ENCODE measurements around the gene PRSS57.

Gene PRSS57

GRCh38 chr19:694481-695351 lies 536 bp downstream of the PRSS57 start:
- no peak for DNase-seq (ENCODE audit: low spot score)

GRCh38 chr19:690203-690602 lies 5.0 kb downstream of the PRSS57 start:
- no peak for DNase-seq (ENCODE audit: low spot score)

GRCh38 chr19:688992-689391 lies 6.3 kb downstream of the PRSS57 start:
- DNase-seq (ENCODE audit: low spot score) = no peak

GRCh38 chr19:688214-688613 lies 7.0 kb downstream of the PRSS57 start:
- no peak for DNase-seq (ENCODE audit: low spot score)

- DNase-seq (ENCODE audit: low spot score) = no peak
Measured at GRCh38 chr19:687569-688166, 7.6 kb downstream of the PRSS57 start.

- no peak for DNase-seq (ENCODE audit: low spot score)
Measured at GRCh38 chr19:686589-687297, 8.5 kb downstream of the PRSS57 start.

GRCh38 chr19:685454-685931 lies 9.8 kb downstream of the PRSS57 start:
- no peak for DNase-seq (ENCODE audit: low spot score)

- no peak for DNase-seq (ENCODE audit: low spot score)
Measured at GRCh38 chr19:682678-683320, 12.5 kb downstream of the PRSS57 start.

- DNase-seq (ENCODE audit: low spot score) = no peak
Measured at GRCh38 chr19:681029-682019, 13.9 kb downstream of the PRSS57 start.

- peak; percentile 97 for DNase-seq (ENCODE audit: low spot score)
Measured at GRCh38 chr19:680287-681028, 14.8 kb downstream of the PRSS57 start.

GRCh38 chr19:679418-680286 lies 15.6 kb downstream of the PRSS57 start:
- peak; percentile 57 for DNase-seq (ENCODE audit: low spot score)

- DNase-seq (ENCODE audit: low spot score) = no peak
Measured at GRCh38 chr19:678791-679388, 16.4 kb downstream of the PRSS57 start.

GRCh38 chr19:677601-678436 lies 17.4 kb downstream of the PRSS57 start:
- DNase-seq (ENCODE audit: low spot score) = peak; percentile 67

GRCh38 chr19:677201-677600 lies 18.1 kb downstream of the PRSS57 start:
- no peak for DNase-seq (ENCODE audit: low spot score)

GRCh38 chr19:676339-677105 lies 18.7 kb downstream of the PRSS57 start, which contains the start of gene FSTL3:
Gene FSTL3 (plus strand): TSS chr19:676392. CDS start chr19:676424, 32 bp downstream.
- no peak for DNase-seq (ENCODE audit: low spot score)

GRCh38 chr19:676007-676338 lies 19.3 kb downstream of the PRSS57 start:
- no peak for DNase-seq (ENCODE audit: low spot score)

All from NAMALWA (cell line).